ENCODE results near the gene GCGR.

Gene GCGR

DNA sequence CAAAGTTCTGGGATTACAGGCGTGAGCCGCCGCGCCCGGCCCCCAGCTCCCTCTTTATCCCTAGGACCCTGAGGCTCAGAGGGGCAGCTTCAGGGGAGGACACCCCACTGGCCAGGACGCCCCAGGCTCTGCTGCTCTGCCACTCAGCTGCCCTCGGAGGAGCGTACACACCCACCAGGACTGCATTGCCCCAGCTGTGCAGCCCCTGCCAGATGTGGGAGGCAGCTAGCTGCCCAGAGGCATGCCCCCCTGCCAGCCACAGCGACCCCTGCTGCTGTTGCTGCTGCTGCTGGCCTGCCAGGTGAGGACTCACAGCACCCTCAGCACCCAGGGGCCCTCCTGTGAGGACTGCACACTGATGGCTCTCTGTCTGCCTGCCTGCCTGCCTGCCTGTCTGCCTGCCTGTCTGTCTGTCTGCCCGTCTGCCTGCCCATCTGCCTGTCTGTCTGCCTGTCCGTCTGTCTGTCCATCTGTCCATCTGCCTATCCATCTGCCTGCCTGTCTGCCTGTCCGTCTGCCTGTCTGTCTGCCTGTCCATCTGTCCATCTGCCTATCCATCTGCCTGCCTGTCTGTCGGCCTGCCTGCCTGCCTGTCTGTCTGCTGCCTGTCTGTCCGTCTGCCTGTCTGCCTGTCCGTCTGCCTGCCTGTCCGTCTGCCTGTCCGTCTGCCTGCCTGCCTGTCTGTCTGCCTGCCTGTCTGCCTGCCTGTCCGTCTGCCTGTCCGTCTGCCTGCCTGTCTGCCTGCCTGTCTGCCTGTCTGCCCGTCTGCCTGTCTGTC lies 5.0 kb downstream of the GCGR start:
- TF ChIP-seq, protein P1, sequence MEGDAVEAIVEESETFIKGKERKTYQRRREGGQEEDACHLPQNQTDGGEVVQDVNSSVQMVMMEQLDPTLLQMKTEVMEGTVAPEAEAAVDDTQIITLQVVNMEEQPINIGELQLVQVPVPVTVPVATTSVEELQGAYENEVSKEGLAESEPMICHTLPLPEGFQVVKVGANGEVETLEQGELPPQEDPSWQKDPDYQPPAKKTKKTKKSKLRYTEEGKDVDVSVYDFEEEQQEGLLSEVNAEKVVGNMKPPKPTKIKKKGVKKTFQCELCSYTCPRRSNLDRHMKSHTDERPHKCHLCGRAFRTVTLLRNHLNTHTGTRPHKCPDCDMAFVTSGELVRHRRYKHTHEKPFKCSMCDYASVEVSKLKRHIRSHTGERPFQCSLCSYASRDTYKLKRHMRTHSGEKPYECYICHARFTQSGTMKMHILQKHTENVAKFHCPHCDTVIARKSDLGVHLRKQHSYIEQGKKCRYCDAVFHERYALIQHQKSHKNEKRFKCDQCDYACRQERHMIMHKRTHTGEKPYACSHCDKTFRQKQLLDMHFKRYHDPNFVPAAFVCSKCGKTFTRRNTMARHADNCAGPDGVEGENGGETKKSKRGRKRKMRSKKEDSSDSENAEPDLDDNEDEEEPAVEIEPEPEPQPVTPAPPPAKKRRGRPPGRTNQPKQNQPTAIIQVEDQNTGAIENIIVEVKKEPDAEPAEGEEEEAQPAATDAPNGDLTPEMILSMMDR (IDR thresholded peaks at IDR 0.05; ENCODE audit: low read length, missing control alignments) = no peak
- DNase-seq (ENCODE audit: low read depth) = no peak
- no peak overlapping the region for H3K4me3 ChIP-seq (replicated peaks; ENCODE audit: low read depth, low read length)

- TF ChIP-seq, protein P1 (IDR thresholded peaks at IDR 0.05; ENCODE audit: low read length, missing control alignments) = no peak
- DNase-seq (ENCODE audit: low read depth) = no peak
- no peak overlapping the region for H3K4me3 ChIP-seq (replicated peaks; ENCODE audit: low read depth, low read length)
Measured at GRCh38 chr17:81809556-81809998, 5.6 kb downstream of the GCGR start.

DNA sequence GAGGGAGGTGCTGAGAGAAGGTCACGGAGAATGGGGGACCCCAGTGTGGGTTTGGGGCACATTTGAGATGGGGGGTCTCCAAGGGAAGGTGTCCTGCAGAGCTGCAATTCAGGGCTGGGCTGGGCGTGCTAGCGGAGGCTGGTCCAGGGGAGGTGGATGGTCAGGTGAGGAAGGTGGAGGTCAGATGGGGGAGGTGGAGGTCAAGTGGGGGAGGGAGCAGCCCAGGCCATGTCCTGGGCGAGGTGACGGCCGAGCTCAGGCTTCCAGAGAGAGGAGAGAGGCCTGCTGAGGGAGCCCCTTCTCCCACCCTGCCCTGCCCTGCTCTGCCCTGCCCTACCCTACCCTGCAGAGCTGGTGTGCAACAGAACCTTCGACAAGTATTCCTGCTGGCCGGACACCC lies 6.5 kb downstream of the GCGR start:
- TF ChIP-seq, protein P1 (IDR thresholded peaks at IDR 0.05; ENCODE audit: low read length, missing control alignments) = no peak
- no peak for DNase-seq (ENCODE audit: low read depth)
- no peak overlapping the region for H3K4me3 ChIP-seq (replicated peaks; ENCODE audit: low read depth, low read length)

- H3K4me3 ChIP-seq (replicated peaks; ENCODE audit: low read depth, low read length) = no peak overlapping the region
- DNase-seq (ENCODE audit: low read depth) = no peak
- TF ChIP-seq, protein P1 (IDR thresholded peaks at IDR 0.05; ENCODE audit: low read length, missing control alignments) = no peak
Measured at GRCh38 chr17:81810892-81811704, 7.1 kb downstream of the GCGR start.

- no peak overlapping the region for H3K4me3 ChIP-seq (replicated peaks; ENCODE audit: low read depth, low read length)
- DNase-seq (ENCODE audit: low read depth) = no peak
- TF ChIP-seq, protein P1 (IDR thresholded peaks at IDR 0.05; ENCODE audit: low read length, missing control alignments) = no peak
Measured at GRCh38 chr17:81811705-81812570, 8.0 kb downstream of the GCGR start.

DNA sequence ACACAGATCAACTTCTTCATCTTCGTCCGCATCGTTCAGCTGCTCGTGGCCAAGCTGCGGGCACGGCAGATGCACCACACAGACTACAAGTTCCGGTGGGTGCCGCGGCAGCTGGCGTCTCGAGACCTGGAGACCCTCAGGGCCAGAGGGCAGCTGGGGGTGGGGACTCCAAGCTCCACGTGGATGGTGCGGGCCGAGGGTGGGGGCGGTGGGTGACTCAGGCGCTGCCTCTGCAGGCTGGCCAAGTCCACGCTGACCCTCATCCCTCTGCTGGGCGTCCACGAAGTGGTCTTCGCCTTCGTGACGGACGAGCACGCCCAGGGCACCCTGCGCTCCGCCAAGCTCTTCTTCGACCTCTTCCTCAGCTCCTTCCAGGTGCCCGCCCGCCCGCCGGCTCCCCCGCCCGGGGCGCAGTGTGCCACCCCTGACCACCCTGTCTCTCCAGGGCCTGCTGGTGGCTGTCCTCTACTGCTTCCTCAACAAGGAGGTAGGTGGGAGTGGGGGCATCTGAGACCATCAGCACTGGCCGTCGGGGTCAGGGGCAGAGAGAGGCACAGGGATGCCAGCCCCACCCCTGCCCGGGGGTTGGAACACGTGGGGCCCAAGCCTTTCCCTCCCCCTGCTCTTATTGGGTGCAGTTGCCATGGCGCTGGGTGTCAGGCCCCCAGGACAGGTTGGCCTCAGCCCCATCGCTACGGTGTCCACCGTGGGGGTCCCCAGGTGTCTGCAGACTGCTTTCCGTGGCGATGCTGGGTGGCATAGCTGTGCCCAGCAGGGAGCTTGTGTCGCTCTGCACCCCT lies 8.8 kb downstream of the GCGR start:
- no peak for DNase-seq (ENCODE audit: low read depth)
- no peak overlapping the region for H3K4me3 ChIP-seq (replicated peaks; ENCODE audit: low read depth, low read length)
- TF ChIP-seq, protein P1 (IDR thresholded peaks at IDR 0.05; ENCODE audit: low read length, missing control alignments) = no peak
